HG03159 (cell line): Measurements from ENCODE around the gene WDR64.
"Not testable (repeated sequence)": the region's sequence is repeated elsewhere in the genome, so short reads cannot be mapped to it uniquely, and the experiment has no call there.

ENCODE experiments used
- ATAC-seq: cut with Tn5 transposase; IDR thresholded peaks from one replicate; pipeline ENCODE4 v1.9.1; 2021; ENCODE audit warnings: mild to moderate bottlenecking, moderate library complexity; ENCODE audit not compliant: unreplicated experiment

The WDR64 gene

GRCh38 chr1:241697640-241698018 lies 45.5 kb downstream of the WDR64 start:
- no peak for ATAC-seq

GRCh38 chr1:241698177-241698576 lies 46.1 kb downstream of the WDR64 start:
- ATAC-seq, result no peak

GRCh38 chr1:241701483-241702295 lies 49.6 kb downstream of the WDR64 start:
- ATAC-seq, result no peak

GRCh38 chr1:241702442-241703373 lies 50.6 kb downstream of the WDR64 start:
- ATAC-seq, result no peak

GRCh38 chr1:241703739-241704138 lies 51.7 kb downstream of the WDR64 start:
- ATAC-seq, result not testable (repeated sequence)

- no peak for ATAC-seq
Observed at GRCh38 chr1:241706257-241706656, 54.2 kb downstream of the WDR64 start.

GRCh38 chr1:241706967-241707366 lies 54.9 kb downstream of the WDR64 start:
- no peak for ATAC-seq

GRCh38 chr1:241707442-241707841 lies 55.4 kb downstream of the WDR64 start:
- no peak for ATAC-seq

- ATAC-seq, result no peak
Observed at GRCh38 chr1:241711326-241711725, 59.2 kb downstream of the WDR64 start.

- ATAC-seq, result no peak
Observed at GRCh38 chr1:241713316-241713715, 61.2 kb downstream of the WDR64 start.

- ATAC-seq, result no peak
Observed at GRCh38 chr1:241714321-241715218, 62.5 kb downstream of the WDR64 start.

- no peak for ATAC-seq
Observed at GRCh38 chr1:241715435-241715834, 63.4 kb downstream of the WDR64 start.

GRCh38 chr1:241715956-241716355 lies 63.9 kb downstream of the WDR64 start:
- no peak for ATAC-seq

- no peak for ATAC-seq
Observed at GRCh38 chr1:241716915-241717656, 65.0 kb downstream of the WDR64 start.

GRCh38 chr1:241717975-241718374 lies 65.9 kb downstream of the WDR64 start:
- no peak for ATAC-seq

GRCh38 chr1:241721011-241721410 lies 68.9 kb downstream of the WDR64 start:
- ATAC-seq, result no peak

GRCh38 chr1:241722947-241723346 lies 70.9 kb downstream of the WDR64 start:
- ATAC-seq, result no peak

GRCh38 chr1:241724741-241725356 lies 72.8 kb downstream of the WDR64 start:
- no peak for ATAC-seq

- ATAC-seq, result no peak
Observed at GRCh38 chr1:241730031-241730430, 78.0 kb downstream of the WDR64 start.

- no peak for ATAC-seq
Observed at GRCh38 chr1:241733899-241734298, 81.8 kb downstream of the WDR64 start.
